Epithelial cell of esophagus (primary cell): Measurements from ENCODE around the gene BCL2.

Source experiments
- DNase-seq: peaks from one replicate; pipeline ENCODE4 v3.0.0; 2010; ENCODE audit warnings: low read depth
- H3K4me3 ChIP-seq: 2 replicates; pipeline ENCODE4 v1.5.1; 2011; ENCODE audit warnings: mild to moderate bottlenecking, low read length, control low read depth
- CTCF ChIP-seq: IDR thresholded peaks from 2 replicates; pipeline ENCODE4 v1.5.1; 2011; ENCODE audit warnings: low read depth, mild to moderate bottlenecking, low read length, control low read depth, inconsistent platforms; ENCODE audit not compliant: insufficient read depth; ENCODE audit errors: missing control alignments

Gene BCL2

GRCh38 chr18:63262369-63263335 is 56.9 kb downstream of the BCL2 start:
- no peak overlapping the region for H3K4me3 ChIP-seq
- no peak for DNase-seq
- no peak for TF ChIP-seq CTCF

GRCh38 chr18:63261029-63261428 is 58.5 kb downstream of the BCL2 start:
- no peak overlapping the region for H3K4me3 ChIP-seq
- no peak for TF ChIP-seq CTCF
- no peak for DNase-seq

- no peak for DNase-seq
- H3K4me3 ChIP-seq, result no peak overlapping the region
- no peak for TF ChIP-seq CTCF
These were observed 59.2 kb downstream of the BCL2 start for GRCh38 chr18:63260380-63260754.

- DNase-seq, result peak; percentile 17
- no peak for TF ChIP-seq CTCF
- no peak overlapping the region for H3K4me3 ChIP-seq
These were observed 59.8 kb downstream of the BCL2 start for GRCh38 chr18:63259567-63260379.

GRCh38 chr18:63258749-63259566 is 60.6 kb downstream of the BCL2 start:
- DNase-seq, result no peak
- TF ChIP-seq CTCF, result no peak
- no peak overlapping the region for H3K4me3 ChIP-seq

- no peak overlapping the region for H3K4me3 ChIP-seq
- DNase-seq, result no peak
- no peak for TF ChIP-seq CTCF
These were observed 62.1 kb downstream of the BCL2 start for GRCh38 chr18:63257453-63257852.
